Stimulated activated CD4-positive, alpha-beta T cell treated with anti-CD3 and anti-CD28 coated beads, Interleukin-15, amount 100 ng/mL, for 24 hours (primary cell): ENCODE data around the gene IGHMBP2.
A peak's percentile ranks its signal among the peaks of the same experiment; 100 is the strongest.

ENCODE experiments used
- DNase-seq: peaks from one replicate; pipeline ENCODE4 v3.0.0-alpha.2; 2020

Gene IGHMBP2

DNA sequence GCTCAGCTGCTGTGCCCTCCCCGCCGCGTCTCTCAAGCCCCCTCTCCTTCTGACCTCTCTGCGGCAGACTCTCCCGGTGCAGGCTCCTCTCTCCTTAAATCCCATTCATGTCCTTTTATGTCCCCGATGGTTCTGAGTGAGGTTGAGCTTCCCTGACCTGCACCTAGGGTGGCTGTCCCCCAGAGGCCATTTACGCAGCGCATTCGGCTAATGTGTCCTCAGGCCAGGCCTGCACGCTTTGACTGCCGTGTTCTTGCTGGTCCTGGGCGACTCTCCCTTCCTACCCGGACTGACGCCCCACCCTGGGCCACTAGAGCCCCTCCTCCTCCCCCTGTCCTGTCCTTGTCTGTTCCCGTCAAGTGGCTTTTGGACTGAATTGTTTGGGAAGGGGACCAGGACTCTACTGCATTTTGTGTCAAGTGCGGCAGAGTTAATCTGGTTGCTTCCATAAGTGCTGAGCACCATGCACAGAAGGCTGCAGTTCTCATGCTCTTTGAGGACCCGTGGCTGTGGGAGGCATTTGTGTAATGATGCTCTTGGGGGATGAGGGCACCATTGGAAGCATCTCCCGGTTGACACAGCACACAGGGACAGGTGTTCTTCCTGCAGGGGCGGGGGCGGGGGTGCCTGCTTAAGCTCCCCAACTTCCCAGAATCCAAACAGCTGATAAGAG, 37.1 kb downstream of the IGHMBP2 start:
- no peak for DNase-seq

DNA sequence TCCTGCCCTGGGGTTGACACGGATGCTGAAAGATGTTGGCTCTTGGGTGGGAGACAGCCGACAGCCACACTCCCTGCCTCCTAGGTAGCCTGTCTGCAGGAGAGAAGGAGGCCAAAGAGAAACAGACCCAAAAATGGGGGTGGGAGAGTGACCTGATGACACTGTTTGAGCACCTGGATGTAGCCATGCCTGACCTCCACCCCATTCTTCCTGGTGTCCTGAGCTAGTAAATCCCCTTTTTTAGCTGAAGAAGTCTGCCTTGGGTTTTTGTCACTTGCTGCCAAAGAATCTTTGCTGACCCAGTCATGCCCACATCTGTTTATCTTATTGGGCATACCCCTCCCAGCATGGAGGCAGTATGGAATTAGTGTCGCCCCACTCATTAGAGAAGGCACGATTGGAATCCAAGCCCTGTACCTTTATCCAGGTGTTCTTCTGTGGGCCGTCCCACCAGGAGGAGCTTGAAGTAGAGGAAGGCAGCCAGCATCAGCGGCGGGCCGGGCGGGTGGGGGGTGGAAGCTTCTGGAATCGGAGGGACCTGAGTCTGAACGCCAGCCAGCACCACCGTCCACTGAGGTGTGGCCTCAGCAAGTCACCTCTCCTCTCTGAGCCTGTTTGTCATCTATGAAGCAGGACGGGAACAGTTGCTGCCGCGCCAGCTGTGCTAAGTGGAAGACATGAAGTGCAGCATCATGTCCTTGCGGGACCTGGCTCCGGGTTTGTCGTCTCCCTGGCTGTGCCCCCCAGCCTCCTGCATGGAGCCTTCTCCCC, 37.8 kb downstream of the IGHMBP2 start:
- DNase-seq = no peak

DNA sequence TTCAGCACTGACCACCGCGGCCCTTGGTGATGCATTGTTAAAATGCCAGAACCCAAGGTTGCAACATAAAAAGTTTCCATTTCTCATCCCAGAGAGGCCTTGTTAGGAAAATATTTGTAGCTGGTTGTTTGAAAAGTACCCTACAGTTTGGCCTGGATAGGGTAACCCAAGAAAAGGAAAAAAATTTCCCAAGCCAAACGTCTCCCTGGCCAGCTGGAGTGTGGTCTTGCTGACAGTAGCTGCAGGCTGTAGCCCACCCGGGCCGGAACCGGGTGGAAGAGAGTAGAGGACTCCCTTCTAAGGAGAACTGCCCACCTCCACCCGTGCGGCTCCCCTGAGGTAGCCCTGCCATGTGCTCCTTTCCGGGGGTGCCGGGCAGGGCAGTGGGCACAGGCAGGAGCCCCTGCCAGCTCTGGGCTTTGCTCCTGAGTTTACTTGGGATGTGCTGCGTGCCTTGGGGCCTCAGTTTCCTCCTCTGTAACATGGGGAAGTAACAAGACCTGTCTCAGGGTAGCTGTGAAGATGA, 38.5 kb downstream of the IGHMBP2 start:
- no peak for DNase-seq

DNA sequence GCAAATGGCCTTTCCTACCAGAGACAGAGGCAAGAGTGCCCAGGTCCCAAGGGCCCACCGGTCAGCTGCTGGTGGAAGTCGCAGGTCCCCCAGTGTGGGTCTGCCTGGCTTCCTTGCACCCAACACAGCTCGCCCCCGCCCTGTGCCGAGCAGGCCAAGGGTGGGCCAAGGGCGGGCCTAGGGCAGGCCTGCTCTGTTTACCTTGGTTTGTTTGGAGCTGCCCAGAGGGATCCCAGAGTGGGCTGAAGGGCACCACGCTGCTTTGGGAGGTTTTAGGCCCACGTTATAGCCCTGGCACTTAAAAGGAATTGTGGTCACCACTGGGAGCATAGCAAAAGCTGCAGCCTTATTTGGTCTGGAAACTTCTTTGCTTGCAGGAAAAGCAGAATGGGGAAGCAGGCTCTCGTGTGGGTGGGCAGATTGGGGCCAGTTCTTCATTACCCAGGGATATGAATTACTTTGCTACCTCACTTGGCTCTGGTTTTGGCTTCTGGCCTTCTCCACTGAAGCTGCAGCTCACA, 39.1 kb downstream of the IGHMBP2 start:
- DNase-seq = no peak

DNA sequence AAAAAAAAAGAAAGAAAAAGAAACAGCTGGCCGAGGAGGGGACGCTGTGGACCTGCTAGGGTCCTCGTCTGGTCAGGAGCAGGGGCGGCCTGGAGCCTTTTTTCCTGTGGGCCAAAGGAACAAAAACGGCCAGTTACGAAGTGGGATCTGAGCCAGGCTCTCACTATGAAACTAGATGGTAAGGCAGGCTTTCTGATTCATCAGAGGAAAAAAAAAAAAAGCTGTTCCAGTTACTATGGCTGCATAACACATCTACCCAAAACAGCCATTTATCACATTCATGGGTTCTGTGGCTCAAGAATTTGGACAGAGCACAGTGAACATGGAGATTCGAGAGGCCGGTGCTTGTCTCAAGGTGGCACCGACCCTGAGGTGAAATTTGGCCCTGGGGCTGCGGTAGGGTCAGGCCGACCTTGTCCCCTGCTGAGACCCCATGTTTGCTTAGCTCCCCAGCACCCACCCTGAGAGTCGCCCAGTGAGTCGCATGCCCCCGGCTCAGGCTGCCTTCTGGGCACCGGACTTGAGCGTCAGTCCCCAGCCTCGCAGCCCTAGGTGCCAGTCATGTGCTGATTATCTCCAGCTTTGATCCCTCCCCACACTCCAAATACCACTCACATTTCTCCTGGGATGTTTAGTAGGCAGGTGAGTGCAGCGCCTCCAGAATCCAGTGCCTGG, 42.9 kb downstream of the IGHMBP2 start:
- DNase-seq = no peak

DNA sequence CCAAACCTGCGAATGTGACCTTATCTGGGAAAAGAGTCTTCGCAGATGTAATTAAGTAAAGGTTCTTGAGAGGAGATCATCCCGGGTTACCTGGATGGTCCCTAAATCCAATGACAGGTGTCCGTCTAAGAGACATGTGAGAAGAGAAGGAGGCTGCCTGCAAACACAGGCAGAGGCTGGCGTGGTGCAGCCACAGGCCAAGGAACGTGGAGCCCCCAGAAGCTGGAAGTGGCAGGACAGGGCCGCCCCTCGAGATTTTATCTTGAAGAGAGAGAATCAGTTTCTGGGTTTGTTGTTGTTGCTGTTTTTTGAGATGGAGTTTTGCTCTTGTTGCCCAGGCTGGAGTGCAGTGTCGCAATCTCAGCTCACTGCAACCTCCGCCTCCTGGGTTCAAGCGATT, 43.5 kb downstream of the IGHMBP2 start:
- DNase-seq = no peak

DNA sequence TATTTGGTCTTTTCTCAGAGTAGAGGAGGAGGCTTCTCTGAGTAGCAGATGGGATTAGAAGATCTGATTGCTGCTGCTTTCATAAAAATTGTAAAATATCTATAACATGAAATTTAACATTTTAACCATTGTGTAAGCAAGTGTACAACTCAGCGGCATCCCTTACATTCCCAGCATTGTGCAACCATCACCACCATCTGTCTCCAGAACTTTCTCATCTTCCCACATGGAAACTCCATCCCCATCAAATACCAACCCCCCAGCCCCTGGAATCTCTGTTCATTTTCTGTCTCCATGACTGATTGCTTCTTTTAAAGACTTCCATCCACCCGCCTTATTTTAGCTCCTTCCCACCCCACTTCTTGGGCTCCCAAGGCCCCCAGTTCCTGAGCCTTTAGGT, 44.8 kb downstream of the IGHMBP2 start:
- no peak for DNase-seq

DNA sequence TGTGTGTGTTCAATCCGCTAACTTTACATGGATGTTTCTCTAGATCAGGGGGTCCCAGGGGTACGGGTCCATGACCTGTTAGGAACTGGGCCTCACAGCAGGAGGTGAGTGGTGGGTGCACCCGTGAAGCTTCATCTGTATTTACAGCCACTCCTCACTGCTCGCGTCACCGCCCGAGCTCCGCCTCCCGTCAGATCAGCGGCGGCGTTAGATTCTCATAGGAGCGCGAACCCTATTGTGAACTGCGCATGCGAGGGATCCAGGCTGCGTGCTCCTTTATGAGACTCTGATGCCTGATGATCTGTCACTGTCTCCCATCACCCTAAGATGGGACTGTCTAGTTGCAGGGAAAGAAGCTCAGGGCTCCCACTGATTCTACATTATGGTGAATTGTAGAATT, 45.2 kb downstream of the IGHMBP2 start:
- DNase-seq = no peak

DNA sequence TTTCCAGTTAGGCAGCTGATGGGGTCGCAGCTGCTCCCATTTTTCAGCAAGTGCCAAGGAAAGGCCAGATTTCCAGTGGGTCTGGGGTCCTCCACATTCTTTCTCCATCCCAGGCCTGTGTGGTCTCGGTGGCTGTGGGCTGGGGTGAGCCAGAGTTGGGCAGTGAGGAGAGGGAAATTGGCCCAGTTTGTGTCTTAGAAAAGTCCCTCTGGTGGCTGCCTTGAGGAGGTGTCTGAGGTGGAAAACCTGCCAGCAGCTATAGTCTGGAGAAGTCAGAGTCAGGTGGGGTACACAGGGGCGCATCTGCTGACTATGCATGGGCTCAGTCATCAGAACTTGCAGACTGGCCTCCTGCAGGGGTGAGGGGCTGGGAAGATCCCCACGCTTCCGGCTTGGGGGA, 46.6 kb downstream of the IGHMBP2 start:
- DNase-seq = no peak

DNA sequence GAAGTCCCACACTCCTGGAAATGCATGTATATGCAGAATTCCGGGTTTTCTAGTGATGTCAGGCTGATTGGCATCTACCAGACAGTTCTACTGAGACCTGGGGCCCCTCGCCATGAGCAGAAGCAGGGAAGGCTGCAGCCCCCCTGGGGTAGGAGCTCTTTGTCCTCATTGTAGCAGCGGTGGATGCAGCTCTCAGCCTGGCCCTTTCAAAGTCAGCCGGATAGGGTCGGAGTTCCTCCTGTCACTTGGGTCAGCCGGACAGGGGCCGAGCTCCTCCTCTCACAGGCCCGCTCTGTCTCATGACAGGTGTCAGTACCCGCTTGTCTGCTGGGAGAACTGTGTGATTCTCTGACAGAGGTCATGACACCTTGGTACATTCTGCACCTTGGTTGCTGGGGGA, 47.1 kb downstream of the IGHMBP2 start:
- DNase-seq = no peak

DNA sequence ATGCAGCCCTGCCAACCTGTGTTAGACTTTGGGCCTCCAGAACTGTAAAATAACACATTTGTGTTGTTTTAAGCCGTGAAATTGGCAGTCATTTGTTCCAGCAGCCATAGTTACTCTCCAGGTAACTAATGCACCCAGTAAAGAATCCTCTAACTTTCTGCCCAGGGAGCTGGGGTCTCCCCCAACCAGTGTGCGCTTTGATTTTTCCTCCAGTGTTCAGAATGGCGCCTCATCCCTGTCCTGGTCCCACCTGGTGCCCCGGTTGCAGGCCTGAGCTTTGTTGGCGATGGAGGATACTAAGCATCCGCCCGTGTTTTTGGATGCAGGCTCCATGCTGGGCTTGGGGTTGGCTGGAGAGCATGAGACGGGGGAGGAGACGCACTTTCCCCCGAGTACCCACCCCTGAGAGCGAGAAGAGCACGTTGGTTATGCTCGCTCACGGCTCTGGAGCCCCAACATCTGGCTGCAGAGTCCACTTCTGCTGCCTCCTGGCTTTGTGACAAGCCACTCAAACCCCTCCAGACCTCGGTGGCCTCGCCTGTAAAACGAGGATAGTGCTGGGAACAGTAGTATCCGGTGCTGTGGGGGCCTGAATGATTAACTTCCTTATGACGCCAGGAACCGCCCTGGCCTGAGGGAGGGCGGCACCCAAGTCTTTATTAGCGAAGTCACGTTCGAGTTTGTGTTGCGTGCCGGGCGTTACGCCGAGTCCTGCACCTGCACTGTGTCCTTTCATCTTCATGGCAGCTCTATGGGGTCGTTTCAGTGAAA, 51.3 kb downstream of the IGHMBP2 start:
- DNase-seq = no peak

DNA sequence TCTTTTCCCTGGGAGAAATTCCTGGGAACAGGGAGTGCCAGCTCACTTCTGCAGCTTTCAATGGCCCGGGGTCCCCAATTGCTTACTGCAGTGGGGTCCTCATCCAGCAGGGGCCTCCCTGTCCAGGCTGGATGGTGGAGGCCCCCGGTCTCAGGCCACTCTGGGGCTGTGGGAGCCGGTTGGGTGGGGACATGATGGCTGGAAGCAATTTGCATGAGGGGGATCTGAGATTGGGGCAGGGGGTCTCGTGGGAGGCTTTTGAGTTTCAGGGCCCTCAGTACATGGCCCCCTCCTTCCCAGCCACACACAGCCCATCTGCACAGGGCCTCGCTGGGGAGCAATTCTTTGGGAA, 51.9 kb downstream of the IGHMBP2 start:
- no peak for DNase-seq

DNA sequence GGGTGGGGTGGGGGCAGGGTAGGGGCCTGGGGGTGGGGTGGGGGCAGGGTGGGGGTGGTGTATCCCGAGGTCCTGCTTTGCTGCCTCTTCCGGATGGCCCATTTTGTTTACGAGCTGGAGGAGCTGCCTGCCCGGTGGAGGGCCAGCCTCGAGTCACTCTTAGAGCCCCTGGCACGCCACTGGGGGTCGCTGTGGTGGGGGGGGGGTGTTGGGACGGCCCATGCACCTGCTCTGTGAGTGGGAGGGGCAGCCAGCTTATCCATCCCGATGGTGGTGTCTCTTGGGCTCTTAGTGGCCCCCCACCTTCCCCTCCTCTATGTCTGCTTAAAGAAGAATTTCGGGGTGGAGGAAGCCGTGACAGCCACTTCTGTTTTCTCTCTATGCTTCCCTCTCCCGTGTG, 52.5 kb downstream of the IGHMBP2 start:
- DNase-seq = peak; percentile 15

DNA sequence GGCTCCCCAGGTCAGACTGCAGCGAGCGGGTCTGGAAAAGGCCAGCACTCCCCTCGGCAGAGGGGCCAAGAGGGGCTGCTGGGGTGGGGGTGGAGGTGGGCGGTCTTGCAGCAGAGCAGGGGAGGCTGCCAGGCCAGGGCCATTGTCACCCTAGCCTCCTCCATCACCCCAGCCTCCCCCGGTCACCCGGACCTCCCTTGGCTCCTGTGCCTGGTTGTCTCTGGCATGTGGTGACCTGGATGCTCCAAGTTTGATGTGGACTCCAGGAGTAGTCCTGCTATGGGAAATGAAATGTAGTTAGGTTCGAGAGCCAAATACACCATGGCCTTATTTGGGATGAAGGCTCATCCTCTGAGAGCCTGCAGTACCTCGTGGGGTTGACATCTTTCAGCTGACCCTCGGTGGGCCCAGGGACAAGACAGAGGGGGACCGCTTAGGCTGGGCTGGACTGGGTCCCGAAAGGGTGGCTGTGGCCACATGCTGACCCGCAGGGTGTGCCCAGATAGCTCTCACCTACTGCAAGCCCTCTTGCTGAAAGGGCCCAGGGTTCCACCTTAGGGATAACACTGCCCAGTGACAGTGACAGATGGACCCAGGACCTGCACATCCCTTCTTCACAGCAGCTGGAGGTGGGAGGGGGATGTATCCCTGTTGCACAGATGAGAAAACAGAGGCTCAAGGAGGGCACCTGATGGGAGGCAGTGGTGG, 53.0 kb downstream of the IGHMBP2 start:
- DNase-seq = no peak

DNA sequence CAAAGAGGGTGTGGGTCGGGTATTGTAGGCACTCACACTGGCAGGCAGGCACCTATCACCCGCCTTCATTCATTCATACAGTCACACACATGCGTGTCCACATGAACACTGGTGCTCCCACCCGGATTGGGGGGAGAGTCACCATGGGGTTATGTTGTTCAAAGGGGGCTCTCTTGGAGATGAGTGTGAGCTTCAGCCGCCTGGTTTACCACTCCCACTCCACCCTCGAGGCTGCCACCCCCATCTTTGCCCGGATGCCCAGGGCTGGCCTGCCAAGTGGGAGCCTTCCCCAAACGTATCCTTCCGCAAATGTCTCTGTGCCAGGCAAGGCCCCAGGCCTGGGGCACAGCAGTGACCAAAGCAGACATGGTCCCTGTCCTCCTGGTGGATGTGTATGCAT, 54.5 kb downstream of the IGHMBP2 start:
- no peak for DNase-seq

DNA sequence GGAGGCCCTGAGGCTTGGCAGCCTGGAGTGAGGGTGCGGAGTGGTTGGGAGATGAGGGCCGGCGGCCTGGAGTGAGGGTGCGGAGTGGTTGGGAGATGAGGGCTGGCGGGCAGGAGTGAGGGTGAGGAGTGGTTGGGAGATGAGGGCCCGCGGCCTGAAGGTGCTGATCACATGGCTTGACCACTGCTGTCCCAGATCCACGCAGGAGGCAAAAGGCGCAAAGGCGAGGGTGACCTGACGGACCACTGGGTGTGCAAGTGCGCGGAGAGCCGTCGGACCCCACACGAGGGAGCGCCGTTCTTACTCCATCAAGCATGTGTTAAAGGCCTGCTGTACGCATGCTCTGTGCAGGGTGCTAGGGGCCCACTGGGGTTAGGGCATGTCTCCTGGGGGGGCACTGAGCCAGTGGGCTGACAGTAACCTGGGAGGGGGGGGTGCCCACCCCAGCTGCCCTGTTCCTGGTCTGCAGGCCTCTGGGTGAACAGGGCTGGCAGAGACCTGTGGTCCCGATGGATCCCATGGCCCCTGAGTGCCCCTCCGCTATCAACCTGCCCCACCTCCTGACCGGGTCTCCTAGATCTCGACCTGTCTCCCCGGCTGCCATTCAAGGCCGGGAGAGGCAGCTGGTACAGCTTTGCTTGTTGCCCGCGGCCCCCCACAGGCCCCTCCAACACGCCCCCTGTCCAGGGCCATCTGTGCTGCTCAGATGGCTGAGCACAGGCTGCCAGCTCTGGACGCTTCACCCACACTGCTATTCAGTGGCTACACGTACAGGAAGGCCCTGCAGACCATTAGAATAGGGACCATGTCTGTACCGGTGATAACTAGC, 56.0 kb downstream of the IGHMBP2 start:
- DNase-seq = no peak

DNA sequence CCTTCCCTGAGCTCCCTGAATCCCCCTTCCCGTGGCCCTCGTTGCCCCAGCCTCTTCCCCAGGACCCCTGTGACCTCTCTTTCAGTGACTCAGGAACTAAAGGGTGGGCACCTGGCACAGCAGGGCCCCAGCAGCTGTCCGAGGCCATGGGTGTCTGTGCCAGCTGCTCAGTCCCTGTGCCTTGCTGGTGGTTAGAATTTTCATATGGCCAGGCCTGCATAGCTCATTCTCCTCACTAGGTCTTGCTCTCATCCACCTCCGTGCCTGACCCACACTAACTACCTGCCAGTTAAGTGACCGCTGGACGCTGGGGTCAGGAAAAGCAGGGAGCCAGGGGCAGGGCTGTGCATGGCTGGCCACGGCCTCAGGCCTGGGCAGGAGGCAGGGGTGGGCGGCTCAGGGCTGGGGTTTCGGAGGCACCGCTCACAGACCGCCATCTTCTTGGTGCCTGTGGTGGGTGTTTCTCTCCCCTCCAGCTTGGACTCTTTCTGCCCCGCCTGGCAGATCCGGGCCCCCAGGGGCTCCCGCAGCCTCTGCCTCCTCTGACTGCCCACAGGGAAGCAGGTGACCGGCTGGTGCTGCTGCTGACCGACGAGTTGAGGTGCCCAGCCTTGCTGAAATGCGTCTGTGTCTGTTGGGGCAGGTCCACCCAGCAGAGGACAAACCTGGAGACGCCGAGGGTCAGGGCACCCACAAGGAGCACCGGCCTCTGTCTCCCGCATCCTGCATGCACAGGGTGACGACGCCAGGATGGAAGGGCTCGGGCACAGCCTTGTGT, 56.8 kb downstream of the IGHMBP2 start:
- DNase-seq = no peak

DNA sequence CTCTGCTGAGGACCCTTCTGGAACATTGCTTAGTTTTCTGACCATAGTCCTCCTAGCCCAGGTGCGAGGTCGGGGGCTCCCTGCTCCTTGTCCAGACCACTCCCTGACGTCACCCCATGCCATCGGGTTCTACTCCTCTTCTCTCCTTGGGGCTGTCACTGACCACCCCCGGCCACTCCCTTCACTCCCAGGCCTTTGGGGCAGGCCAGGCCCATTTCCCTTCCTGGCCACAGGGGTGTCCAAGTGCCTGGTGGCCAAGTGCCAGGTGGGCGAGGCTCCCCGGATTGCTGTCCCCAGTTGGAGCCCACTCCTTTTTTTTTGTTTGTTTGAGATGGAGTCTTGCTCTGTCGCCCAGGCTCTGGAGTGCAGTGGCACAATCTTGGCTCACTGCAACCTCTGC, 57.6 kb downstream of the IGHMBP2 start:
- no peak for DNase-seq

DNA sequence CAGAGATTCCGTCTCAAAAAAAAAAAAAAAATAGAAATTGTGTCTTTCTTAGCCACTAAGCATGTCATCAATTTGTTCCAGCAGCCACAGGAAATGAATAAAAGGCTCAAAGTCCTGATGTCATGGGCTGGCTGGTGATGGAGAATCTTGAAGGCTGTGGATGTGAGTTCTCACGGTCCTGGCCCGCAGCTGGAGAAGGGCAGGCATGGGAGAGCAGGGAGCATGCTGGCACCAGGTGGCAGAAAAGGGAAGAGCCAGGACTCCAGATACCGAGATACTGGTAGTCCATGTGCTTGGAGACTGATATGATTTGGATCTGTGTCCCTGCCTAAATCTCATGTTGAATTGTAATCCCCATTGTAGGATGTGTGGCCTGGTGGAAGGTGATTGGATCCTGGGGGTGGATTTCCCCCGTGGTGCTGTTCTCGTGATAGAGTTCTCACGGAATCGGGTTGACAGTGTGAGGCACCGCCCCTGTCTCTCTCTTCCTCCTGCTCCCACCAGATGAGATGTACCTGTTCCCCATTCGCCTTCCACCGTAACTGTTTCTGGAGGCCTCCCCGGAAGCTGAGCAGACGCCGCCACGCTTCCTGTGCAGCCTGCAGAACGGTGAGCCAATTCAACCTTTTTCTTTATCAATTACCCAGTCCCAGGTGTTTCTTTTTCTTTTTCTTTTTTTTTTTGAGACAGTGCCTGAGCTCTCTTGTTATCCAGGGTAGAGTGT, 59.0 kb downstream of the IGHMBP2 start:
- DNase-seq = no peak

DNA sequence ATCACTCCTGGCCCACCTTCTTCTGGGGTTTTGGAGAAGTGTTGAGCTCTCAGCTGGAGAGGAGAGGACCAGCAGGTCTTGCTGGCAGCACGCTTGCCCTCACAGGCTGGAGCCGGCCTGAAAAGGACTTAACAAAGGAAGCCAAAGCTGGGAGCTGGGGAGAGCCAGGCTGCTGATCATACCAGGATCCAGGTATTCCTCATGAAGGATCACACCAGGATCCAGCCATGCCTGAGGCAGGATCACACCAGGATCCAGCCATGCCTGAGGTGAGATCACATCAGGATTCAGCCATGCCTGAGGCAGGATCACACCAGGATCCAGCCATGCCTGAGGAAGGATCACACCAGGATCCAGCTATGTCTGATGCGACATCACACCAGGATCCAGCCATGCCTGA, 60.1 kb downstream of the IGHMBP2 start:
- DNase-seq = no peak
